Prostate gland (tissue), 2 donors: ENCODE results near the gene EIF5. TPM values are rescaled to one million over a fixed set of nuclear protein-coding genes. Genes with fewer than 3 reads are reported as not detected.
"Not testable (repeated sequence)": the region's sequence is repeated elsewhere in the genome, so short reads cannot be mapped to it uniquely, and the experiment has no call there.

Source experiments
- DNase-seq: peaks from one replicate; pipeline ENCODE4 v3.0.0-alpha.2; 2019; ENCODE audit warnings: low spot score
- H3K27ac ChIP-seq, 2 donors: fragments of 200-600 bp; sonication (generic); 2 replicates each; pipeline ENCODE4 v1.5.1; 2017 to 2019
- H3K27me3 ChIP-seq: fragments of 200-600 bp; sonication (generic); replicated peaks from 2 replicates; pipeline ENCODE4 v1.5.1; 2019; ENCODE audit not compliant: insufficient read depth
- H3K36me3 ChIP-seq, 2 donors: fragments of 200-600 bp; sonication (generic); 1 replicate in 1 of 2; 2 replicates in 1 of 2; pipeline versions ENCODE4 v1.5.1 to v1.8.1; 2017 to 2019
- H3K4me1 ChIP-seq: fragments of 200-600 bp; sonication (generic); replicated peaks from 2 replicates; pipeline ENCODE4 v1.5.1; 2019
- H3K4me3 ChIP-seq, 2 donors: fragments of 200-600 bp; sonication (generic); 2 replicates each; pipeline ENCODE4 v1.5.1; 2017 to 2019
- H3K9me3 ChIP-seq: fragments of 200-600 bp; sonication (generic); 2 replicates; pipeline ENCODE4 v1.5.1; 2017
- CTCF ChIP-seq, 4 experiments: fragments of 200-600 bp in 2 of 4; fragments of 450-650 bp in 2 of 4; sonication (generic) in 2 of 4; IDR thresholded peaks; 1 replicate in 3 of 4; 2 replicates in 1 of 4; pipeline ENCODE4 v1.5.1; 2016 to 2019; ENCODE audit warnings: antibody characterized with exemption in 4 of 4, mild to moderate bottlenecking in 2 of 4, moderate library complexity in 2 of 4
- POLR2A ChIP-seq: fragments of 450-650 bp; IDR thresholded peaks from one replicate; pipeline ENCODE4 v1.6.1; 2016; ENCODE audit warnings: antibody characterized with exemption, mild to moderate bottlenecking
- POLR2AphosphoS5 ChIP-seq: sonication (generic); formaldehyde crosslinking; IDR thresholded peaks from one replicate; pipeline ENCODE4 v1.6.1; 2017; ENCODE audit warnings: antibody characterized with exemption
- WGBS: methylation state at CpG from one replicate; pipeline ENCODE4 v1.1.5; 2018; 5-methylcytosine and 5-hydroxymethylcytosine counted together
- intact Hi-C: fragments of 100-400 bp; cut with DNase I; formaldehyde crosslinking; loops from one replicate; pipeline ENCODE4 v1.14.2; 2022
- total RNA-seq, 2 donors: library from RNA; depleted of rRNA; stranded (reverse); fragments of >200 nt; gene quantifications; one replicate each; pipeline ENCODE4 v1.1.0, GENCODE V29; 2016

EIF5 gene
- total RNA-seq, 2 donors from 2014 or later: 205 to 268 TPM

- no peak for TF ChIP-seq CTCF (IDR thresholded peaks at IDR 0.05)
- no peak for TF ChIP-seq POLR2AphosphoS5
- TF ChIP-seq POLR2A: no peak
- DNase-seq: no peak
- 79% methylated on average over 5 of the region's 5 CpGs for WGBS
- no peaks in the 10 kb centered on the region for H3K4me1 ChIP-seq
- no peak overlapping the region for H3K27ac ChIP-seq
- H3K36me3 ChIP-seq: no peaks in the 10 kb centered on the region
- no peak overlapping the region for H3K4me3 ChIP-seq
- intact Hi-C loops: no loop called here
- no peaks in the 10 kb centered on the region for H3K9me3 ChIP-seq
- no peaks in the 10 kb centered on the region for H3K27me3 ChIP-seq
Measured at GRCh38 chr14:103348154-103348553, 14.1 kb downstream of the EIF5 start.

GRCh38 chr14:103349982-103350381 lies 15.9 kb downstream of the EIF5 start:
- no peaks in the 10 kb centered on the region for H3K9me3 ChIP-seq
- no peak overlapping the region for H3K4me3 ChIP-seq
- H3K36me3 ChIP-seq: no peaks in the 10 kb centered on the region
- no peaks in the 10 kb centered on the region for H3K4me1 ChIP-seq
- intact Hi-C loops: no loop called here
- H3K27me3 ChIP-seq: no peaks in the 10 kb centered on the region
- no peak overlapping the region for H3K27ac ChIP-seq
- WGBS: 89% methylated on average over 13 of the region's 13 CpGs
- no peak for DNase-seq
- TF ChIP-seq POLR2A (no peak), CTCF (IDR thresholded peaks at IDR 0.05) (no peak), POLR2AphosphoS5 (no peak)

GRCh38 chr14:103353362-103353761 lies 19.3 kb downstream of the EIF5 start:
- 83% methylated on average over 7 of the region's 7 CpGs for WGBS
- TF ChIP-seq POLR2AphosphoS5 (no peak), POLR2A (no peak), CTCF (IDR thresholded peaks at IDR 0.05) (no peak)
- Histone ChIP-seq H3K4me3 (no peak overlapping the region), H3K36me3 (no peaks in the 10 kb centered on the region), H3K27ac (no peak overlapping the region), H3K4me1 (no peaks in the 10 kb centered on the region), H3K27me3 (no peaks in the 10 kb centered on the region), H3K9me3 (no peaks in the 10 kb centered on the region)
- intact Hi-C loops: no loop called here
- DNase-seq: no peak

GRCh38 chr14:103354141-103354540 lies 20.1 kb downstream of the EIF5 start:
- H3K9me3 ChIP-seq: no peaks in the 10 kb centered on the region
- no peak for DNase-seq
- no peaks in the 10 kb centered on the region for H3K4me1 ChIP-seq
- H3K4me3 ChIP-seq: no peak overlapping the region
- no peaks in the 10 kb centered on the region for H3K27me3 ChIP-seq
- intact Hi-C loops: no loop called here
- H3K36me3 ChIP-seq: no peaks in the 10 kb centered on the region
- H3K27ac ChIP-seq: no peak overlapping the region
- no peak for TF ChIP-seq CTCF (IDR thresholded peaks at IDR 0.05)
- no peak for TF ChIP-seq POLR2A
- no peak for TF ChIP-seq POLR2AphosphoS5
- WGBS: 69% methylated on average over 7 of the region's 7 CpGs

GRCh38 chr14:103356024-103356682 lies 22.1 kb downstream of the EIF5 start:
- 51% methylated on average over 9 of the region's 9 CpGs for WGBS
- TF ChIP-seq POLR2A (no peak), CTCF (IDR thresholded peaks at IDR 0.05) (no peak), POLR2AphosphoS5 (no peak)
- Histone ChIP-seq H3K36me3 (no peaks in the 10 kb centered on the region), H3K27ac (no peak overlapping the region), H3K9me3 (no peaks in the 10 kb centered on the region), H3K4me3 (no peak overlapping the region), H3K27me3 (no peaks in the 10 kb centered on the region), H3K4me1 (no peaks in the 10 kb centered on the region)
- intact Hi-C loops: no loop called here
- no peak for DNase-seq

GRCh38 chr14:103357552-103357951 lies 23.5 kb downstream of the EIF5 start:
- H3K4me3 ChIP-seq, H3K27me3 ChIP-seq, H3K4me1 ChIP-seq, H3K27ac ChIP-seq, intact Hi-C loops, H3K36me3 ChIP-seq, DNase-seq, H3K9me3 ChIP-seq: not testable (repeated sequence)
- 88% methylated on average over 10 of the region's 10 CpGs for WGBS
